Neural cell (in vitro differentiated cells): ENCODE data around the gene KCNA10.

Experiments
- CTCF ChIP-seq: fragments of 450-650 bp; IDR thresholded peaks from 2 replicates; pipeline ENCODE4 v1.5.1; 2014; ENCODE audit warnings: antibody characterized with exemption, mild to moderate bottlenecking, moderate library complexity; ENCODE audit not compliant: poor library complexity, severe bottlenecking
- MXI1 ChIP-seq: fragments of 450-650 bp; conservative IDR thresholded peaks from 2 replicates; pipeline ENCODE4 v1.6.1; 2014; ENCODE audit warnings: antibody characterized with exemption, mild to moderate bottlenecking; ENCODE audit not compliant: poor library complexity, severe bottlenecking
- TAF1 ChIP-seq: IDR thresholded peaks from 2 replicates; pipeline ENCODE4 v1.6.1; 2012; ENCODE audit warnings: low read depth

- TF ChIP-seq CTCF (no peak), TAF1 (no peak), MXI1 (no peak)
These were observed 7.3 kb upstream of the KCNA10 start for GRCh38 chr1:110526201-110526780.
